ENCODE data around the gene SLC39A2. TPM values are rescaled to one million over a fixed set of nuclear protein-coding genes. Genes with fewer than 3 reads are reported as not detected.

The SLC39A2 gene
- total and polyA plus RNA-seq, 9 of the 15 experiments (the other 6 are each of a cell fraction or from before 2014, with no cell fraction given), result 0.06 to 0.09 TPM; not detected in 7

GRCh38 chr14:20970983-20971704 lies 27.9 kb upstream of the SLC39A2 start (continued):
- TF ChIP-seq E4F1 (CRISPR knock-in tag; IDR thresholded peaks at IDR 0.05; ENCODE audit: borderline replicate concordance), result no peak
- TF ChIP-seq ADNP (tag; IDR thresholded peaks at IDR 0.05), result no peak
- TF ChIP-seq ZNF77 (CRISPR knock-in tag; IDR thresholded peaks at IDR 0.05), result no peak
- TF ChIP-seq POLR2A (conservative IDR thresholded peaks at IDR 0.05), result no peak
- no peak for TF ChIP-seq CHCHD3 (CRISPR knock-in tag; IDR thresholded peaks at IDR 0.05)
- no peak; the same call in 1 of the 2 replicates for TF ChIP-seq ETV1 (tag; conservative IDR thresholded peaks at IDR 0.05; ENCODE audit: low read depth)
- no peak for TF ChIP-seq AFF1 (IDR thresholded peaks at IDR 0.05; ENCODE audit: low read depth in 1 of 2, partially characterized antibody in 2 of 2)
- TF ChIP-seq CTCFL (IDR thresholded peaks at IDR 0.05; ENCODE audit: borderline replicate concordance, insufficient read depth, low read depth, low read length, poor library complexity, severe bottlenecking), result peak; percentile 56
- TF ChIP-seq CCAR2 (IDR thresholded peaks at IDR 0.05; ENCODE audit: low read depth, low read length), result no peak
- TF ChIP-seq ETV5 (CRISPR knock-in tag; IDR thresholded peaks at IDR 0.05; ENCODE audit: low read depth), result no peak
- no peak for TF ChIP-seq ARNT (IDR thresholded peaks at IDR 0.05)
- no peak for TF ChIP-seq MEF2D (tag; conservative IDR thresholded peaks at IDR 0.05; ENCODE audit: low read depth)
- peak; percentile 49; the same call in 1 of the 2 replicates for TF ChIP-seq POLR2G (IDR thresholded peaks at IDR 0.05; ENCODE audit: low read depth, low read length)
- no peak for TF ChIP-seq E2F1 (CRISPR knock-in tag; IDR thresholded peaks at IDR 0.05)
- no peak for TF ChIP-seq HDAC3 (IDR thresholded peaks at IDR 0.05; ENCODE audit: borderline replicate concordance, partially characterized antibody)
- TF ChIP-seq JUND (IDR thresholded peaks at IDR 0.05; ENCODE audit: borderline replicate concordance, low read depth, low read length), result 0 out of 2 replicates have a peak, but pooled peaks have one; percentile 18
- no peak; the same call in 2 of the 3 replicates for TF ChIP-seq JUND (tag; IDR thresholded peaks at IDR 0.05; ENCODE audit: borderline replicate concordance, low read depth, low read length)

Measured in K562 (cell line).